AG10803 (cell line): ENCODE results near the gene CTSD.

Experiments used
- DNase-seq: peaks from one replicate; pipeline ENCODE4 v3.0.0; 2010; ENCODE audit warnings: low read depth
- H3K4me3 ChIP-seq: 2 replicates; pipeline ENCODE4 v1.5.1; 2011; ENCODE audit warnings: mild to moderate bottlenecking, low read length, control low read depth
- TF ChIP-seq, protein P1 (sequence below): conservative IDR thresholded peaks from 2 replicates; pipeline ENCODE4 v1.5.1; 2011; ENCODE audit warnings: mild to moderate bottlenecking, low read length, control low read depth, inconsistent platforms

Gene CTSD

DNA sequence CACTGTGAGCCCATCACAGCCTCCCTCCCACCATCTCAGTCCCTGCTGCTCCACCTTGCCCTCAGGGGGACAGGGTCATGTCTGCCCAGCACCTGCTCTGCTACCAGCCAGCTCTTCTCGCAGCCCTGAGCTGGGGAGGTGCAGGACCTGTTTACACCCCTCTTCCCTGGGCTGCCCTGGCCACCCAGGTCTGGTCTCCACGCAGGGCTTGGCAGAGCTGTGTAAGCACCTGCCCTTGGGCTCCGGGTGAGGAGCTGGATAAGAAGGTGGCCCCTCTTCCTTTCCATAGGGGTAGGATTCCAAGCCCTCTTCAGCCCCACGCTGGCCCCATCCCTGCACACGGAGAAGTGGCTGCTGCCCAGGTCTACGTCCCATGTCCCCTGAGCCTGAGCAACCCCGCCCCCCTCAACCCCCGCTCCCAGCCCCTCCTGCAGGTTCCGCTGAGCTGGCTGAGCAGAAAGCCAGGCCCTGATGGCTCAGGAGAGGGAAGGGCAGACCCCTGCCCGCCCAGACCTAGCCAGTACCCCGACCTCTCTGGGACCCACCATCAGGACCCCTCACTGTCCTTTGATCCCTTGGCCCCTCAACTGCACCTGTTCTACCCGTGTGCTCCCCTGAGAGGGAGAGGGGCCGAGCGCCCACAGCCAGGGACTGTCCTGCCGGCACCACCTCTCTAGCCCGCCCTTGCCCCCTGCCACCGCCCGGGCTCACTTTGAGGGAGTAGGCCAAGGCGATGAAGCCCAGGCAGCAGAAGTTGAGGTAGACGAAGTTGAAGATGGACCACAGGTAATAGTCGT is 16.6 kb downstream of the CTSD start:
- TF ChIP-seq, protein P1, sequence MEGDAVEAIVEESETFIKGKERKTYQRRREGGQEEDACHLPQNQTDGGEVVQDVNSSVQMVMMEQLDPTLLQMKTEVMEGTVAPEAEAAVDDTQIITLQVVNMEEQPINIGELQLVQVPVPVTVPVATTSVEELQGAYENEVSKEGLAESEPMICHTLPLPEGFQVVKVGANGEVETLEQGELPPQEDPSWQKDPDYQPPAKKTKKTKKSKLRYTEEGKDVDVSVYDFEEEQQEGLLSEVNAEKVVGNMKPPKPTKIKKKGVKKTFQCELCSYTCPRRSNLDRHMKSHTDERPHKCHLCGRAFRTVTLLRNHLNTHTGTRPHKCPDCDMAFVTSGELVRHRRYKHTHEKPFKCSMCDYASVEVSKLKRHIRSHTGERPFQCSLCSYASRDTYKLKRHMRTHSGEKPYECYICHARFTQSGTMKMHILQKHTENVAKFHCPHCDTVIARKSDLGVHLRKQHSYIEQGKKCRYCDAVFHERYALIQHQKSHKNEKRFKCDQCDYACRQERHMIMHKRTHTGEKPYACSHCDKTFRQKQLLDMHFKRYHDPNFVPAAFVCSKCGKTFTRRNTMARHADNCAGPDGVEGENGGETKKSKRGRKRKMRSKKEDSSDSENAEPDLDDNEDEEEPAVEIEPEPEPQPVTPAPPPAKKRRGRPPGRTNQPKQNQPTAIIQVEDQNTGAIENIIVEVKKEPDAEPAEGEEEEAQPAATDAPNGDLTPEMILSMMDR, result no peak
- no peak for DNase-seq
- no peak overlapping the region for H3K4me3 ChIP-seq

DNA sequence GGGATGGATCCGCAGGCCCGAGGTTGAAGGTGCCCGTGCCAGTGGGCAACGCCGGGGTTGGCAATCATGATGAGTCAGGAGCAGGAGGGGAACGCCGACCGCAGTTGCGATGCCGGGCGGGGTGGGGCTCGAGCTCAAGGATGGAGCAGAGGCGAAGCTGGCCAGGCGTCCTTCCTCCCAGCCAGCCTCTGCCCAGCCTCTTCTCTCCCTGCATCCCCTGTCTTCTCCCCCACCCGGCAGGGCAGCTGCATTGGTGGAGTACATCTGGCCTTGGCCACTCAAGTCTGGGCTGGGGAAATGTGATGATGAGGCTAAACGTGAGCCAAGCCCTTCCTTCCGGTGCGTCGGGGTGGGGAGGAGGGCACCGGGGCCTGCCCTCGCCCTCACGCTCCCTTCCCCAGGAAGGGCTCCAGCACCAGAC is 17.2 kb downstream of the CTSD start:
- no peak overlapping the region for H3K4me3 ChIP-seq
- TF ChIP-seq, protein P1, result no peak
- no peak for DNase-seq

DNA sequence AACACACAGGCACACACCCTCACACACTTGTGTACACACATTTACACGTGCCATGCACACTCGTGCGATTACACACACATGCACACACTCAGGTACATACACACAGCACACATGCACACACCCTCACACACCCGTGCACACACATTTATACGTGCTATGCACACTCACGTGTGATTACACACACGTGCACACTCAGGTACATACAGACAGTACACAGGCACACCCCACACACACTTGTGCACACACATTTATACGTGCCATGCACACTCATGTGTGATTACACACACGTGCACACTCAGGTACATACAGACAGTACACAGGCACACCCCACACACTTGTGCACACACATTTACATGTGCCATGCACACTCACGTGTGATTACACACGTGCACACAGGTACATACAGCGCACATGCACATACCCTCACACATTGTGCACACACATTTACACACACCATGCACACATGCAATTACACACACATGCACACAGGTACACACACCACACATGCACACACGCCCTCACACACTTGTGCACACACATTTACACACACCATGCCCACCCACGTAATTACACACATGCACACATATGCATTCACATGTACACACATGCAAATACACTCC is 17.9 kb downstream of the CTSD start:
- H3K4me3 ChIP-seq, result no peak overlapping the region
- TF ChIP-seq, protein P1, result no peak
- no peak for DNase-seq

DNA sequence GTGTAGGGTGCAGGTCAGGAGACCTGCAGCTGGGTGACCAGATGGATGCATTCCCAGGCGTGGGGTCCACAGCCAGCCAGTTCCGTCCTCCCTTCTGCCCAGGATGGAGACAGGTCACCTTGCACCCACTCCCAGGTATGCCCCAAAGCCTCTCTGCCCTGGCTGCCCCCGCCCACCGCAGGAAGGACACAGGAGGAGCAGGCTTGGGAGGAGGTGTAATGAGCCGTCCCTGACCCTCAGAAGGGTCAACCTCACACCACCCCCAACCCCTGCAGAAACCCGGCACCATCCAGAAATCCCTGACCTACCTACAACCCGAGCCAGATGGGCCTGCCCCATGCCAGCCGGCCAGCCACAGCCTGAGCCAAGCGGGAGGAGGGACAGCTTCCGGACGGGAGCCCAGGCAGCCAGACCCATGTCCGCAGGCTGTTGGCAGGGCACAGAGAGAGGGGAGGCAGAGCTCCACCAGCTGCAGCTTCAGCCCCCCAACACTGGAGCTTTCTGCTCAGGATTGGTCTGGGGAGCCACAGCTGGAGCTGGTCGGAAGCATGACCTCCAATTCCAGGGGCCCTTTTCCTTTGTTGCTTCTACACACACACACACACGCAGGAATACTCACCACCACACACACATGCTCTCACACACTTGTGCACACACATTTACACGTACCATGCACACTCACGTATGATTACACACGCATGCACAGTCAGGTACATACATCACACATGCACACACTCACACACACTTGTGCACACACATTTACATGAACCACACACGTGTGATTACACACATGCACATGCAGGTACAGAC is 18.6 kb downstream of the CTSD start:
- H3K4me3 ChIP-seq, result no peak overlapping the region
- DNase-seq, result no peak
- TF ChIP-seq, protein P1, result no peak

DNA sequence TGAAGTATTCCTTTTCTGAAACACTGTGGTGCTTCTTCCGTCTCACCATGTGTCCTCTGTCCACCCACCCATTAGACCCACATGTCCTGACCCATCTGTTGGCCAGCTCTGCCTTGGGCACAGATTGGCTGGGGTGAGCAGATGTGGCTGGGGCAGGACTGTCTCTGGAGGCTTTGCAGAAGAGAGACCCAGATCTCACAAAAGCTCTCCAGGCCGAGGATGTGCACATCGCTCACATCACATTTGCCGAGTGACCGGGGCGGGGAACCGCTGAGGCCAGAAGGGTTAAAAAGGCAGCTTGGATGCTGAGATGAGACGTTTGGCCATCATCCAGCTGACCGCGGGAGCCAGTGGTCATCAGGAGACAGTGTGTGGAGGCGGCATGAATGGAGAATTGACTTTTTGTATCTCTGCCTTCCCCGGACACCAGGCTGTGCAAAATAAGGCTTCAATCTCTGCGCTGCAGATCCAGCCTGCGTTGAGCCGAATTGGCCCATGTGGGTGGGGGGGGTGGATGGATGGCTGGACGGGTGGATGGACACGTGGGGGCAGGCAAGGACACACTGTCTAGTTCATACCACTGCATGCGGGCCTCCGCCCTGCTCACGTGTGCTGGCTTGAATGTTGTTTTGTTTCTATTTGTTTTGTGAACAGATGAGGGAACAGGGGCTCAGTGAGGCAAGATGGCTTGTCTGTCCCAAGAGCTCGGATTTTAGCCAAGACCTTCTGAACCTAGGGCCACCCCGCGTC is 19.4 kb downstream of the CTSD start:
- no peak for DNase-seq
- H3K4me3 ChIP-seq, result no peak overlapping the region
- TF ChIP-seq, protein P1, result no peak; the same call in 1 of the 2 replicates

DNA sequence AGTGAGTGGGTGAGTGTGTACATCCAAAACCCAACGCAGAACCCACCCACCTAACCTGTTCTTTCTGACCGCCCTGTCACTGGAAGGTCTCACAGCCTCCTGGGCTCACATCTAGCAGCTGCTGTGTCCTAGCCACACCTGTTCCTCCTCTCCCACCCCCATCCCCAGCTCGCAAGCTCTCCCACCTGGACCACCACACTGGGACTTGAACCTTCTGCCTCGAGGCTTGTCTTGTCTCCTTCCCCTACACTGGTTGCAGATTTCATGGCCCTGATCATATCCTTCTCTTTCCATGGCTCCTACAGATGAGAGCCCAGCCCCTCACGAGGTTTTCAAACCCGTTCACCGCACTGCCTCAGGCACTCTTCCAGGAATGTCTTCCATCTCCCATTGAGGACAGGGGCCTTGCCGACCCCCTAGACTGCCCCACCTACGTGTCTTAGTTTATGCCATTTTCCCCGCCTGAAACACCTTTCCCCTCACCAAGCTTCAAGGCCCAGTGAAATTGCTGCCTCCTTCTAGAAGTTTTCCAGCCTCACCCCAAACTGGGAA is 20.1 kb downstream of the CTSD start:
- DNase-seq, result no peak
- TF ChIP-seq, protein P1, result no peak
- H3K4me3 ChIP-seq, result no peak overlapping the region
